ENCODE measurements around the gene DLX2.

- TF ChIP-seq CTCF (IDR thresholded peaks at IDR 0.05) (no peak), POLR2A (IDR thresholded peaks at IDR 0.05) (no peak)
Measured at GRCh38 chr2:172081221-172082022, 21.3 kb downstream of the DLX2 start.
